SU-DHL-6 (cell line): ENCODE results near the gene CALHM2.

Source experiments
- H2AFZ ChIP-seq: fragments of 200-600 bp; sonication (generic); 2 replicates; pipeline ENCODE4 v1.6.1; 2014; ENCODE audit warnings: low read depth, mild to moderate bottlenecking, moderate library complexity, mixed read lengths, antibody characterized with exemption, low read length; ENCODE audit not compliant: severe bottlenecking
- H3F3A ChIP-seq: fragments of 200-600 bp; shearing (Covaris generic); 2 replicates; pipeline ENCODE4 v1.6.0; 2016; ENCODE audit warnings: antibody characterized with exemption, mild to moderate bottlenecking; ENCODE audit not compliant: insufficient read depth
- H3K27ac ChIP-seq: fragments of 200-600 bp; sonication (generic); 2 replicates; pipeline ENCODE4 v1.5.1; 2016; ENCODE audit warnings: low read depth, mild to moderate bottlenecking, low read length, moderate library complexity, mixed read lengths
- H3K27me3 ChIP-seq: fragments of 200-600 bp; sonication (generic), shearing (Covaris generic); 2 replicates; pipeline ENCODE4 v1.6.0; 2014; ENCODE audit warnings: mild to moderate bottlenecking, low read length
- H3K36me3 ChIP-seq: fragments of 200-600 bp; sonication (generic); 2 replicates; pipeline ENCODE4 v1.6.1; 2014; ENCODE audit warnings: mild to moderate bottlenecking, low read length, mixed read lengths
- H3K4me2 ChIP-seq: fragments of 300-600, 200-600 bp; shearing (Covaris generic), sonication (generic); 2 replicates; pipeline ENCODE4 v1.6.0; 2014; ENCODE audit warnings: low read length, low read depth, mild to moderate bottlenecking; ENCODE audit not compliant: poor library complexity, severe bottlenecking
- H3K4me3 ChIP-seq: fragments of 200-600 bp; sonication (generic); 2 replicates; pipeline ENCODE4 v1.5.1; 2014; ENCODE audit warnings: antibody characterized with exemption, low read length, mild to moderate bottlenecking, mixed read lengths; ENCODE audit not compliant: insufficient read depth, poor library complexity, severe bottlenecking
- H3K79me2 ChIP-seq: fragments of 200-600 bp; sonication (generic); 2 replicates; pipeline ENCODE4 v1.6.1; 2014; ENCODE audit warnings: mild to moderate bottlenecking, low read length, moderate library complexity; ENCODE audit not compliant: insufficient read depth
- H3K9ac ChIP-seq: fragments of 200-600 bp; sonication (generic); 2 replicates; pipeline ENCODE4 v1.7.0; 2014; ENCODE audit warnings: mild to moderate bottlenecking, low read length
- H3K9me2 ChIP-seq: fragments of 200-600 bp; sonication (generic); replicated peaks from 2 replicates; pipeline ENCODE4 v1.6.1; 2014; ENCODE audit warnings: low read length; ENCODE audit not compliant: insufficient read depth
- H3K9me3 ChIP-seq: fragments of 200-600 bp; sonication (generic); 2 replicates; pipeline ENCODE4 v1.6.1; 2014; ENCODE audit warnings: low read length, mixed read lengths; ENCODE audit not compliant: insufficient read depth
- H4K20me1 ChIP-seq: fragments of 200-600 bp; sonication (generic); 2 replicates; pipeline ENCODE4 v1.6.1; 2014; ENCODE audit warnings: low read depth, mild to moderate bottlenecking, antibody characterized with exemption, low read length, moderate library complexity, mixed read lengths
- CTCF ChIP-seq: fragments of 200-600 bp; sonication (generic); IDR thresholded peaks from one replicate; pipeline ENCODE4 v1.5.1; 2017; ENCODE audit warnings: antibody characterized with exemption, mild to moderate bottlenecking, low read length, moderate library complexity; ENCODE audit not compliant: insufficient read depth, poor library complexity, severe bottlenecking
- EZH2phosphoT487 ChIP-seq: fragments of 200-600 bp; sonication (generic), shearing (Covaris generic); conservative IDR thresholded peaks from 2 replicates; pipeline ENCODE4 v1.6.1; 2018; ENCODE audit warnings: mild to moderate bottlenecking, antibody characterized with exemption, low read length, moderate library complexity, mixed read lengths

The CALHM2 gene

GRCh38 chr10:103396789-103397087, 55.4 kb downstream of the CALHM2 start:
- Histone ChIP-seq H3K9me2 (no peaks in the 10 kb centered on the region), H3K9ac (peak overlapping the region; percentile 77), H4K20me1 (no peaks in the 10 kb centered on the region), H3K9me3 (no peaks in the 10 kb centered on the region), H3K4me2 (peak overlapping the region; percentile 74), H3K79me2 (peaks cover 56% of the 10 kb centered on the region), H3F3A (peaks cover 4% of the 10 kb centered on the region; the same call in 1 of the 2 replicates), H3K27ac (peak overlapping the region; percentile 27; the same call in 1 of the 2 replicates), H3K4me3 (peak overlapping the region; percentile 83), H3K27me3 (no peaks in the 10 kb centered on the region), H3K36me3 (peaks cover 4% of the 10 kb centered on the region; the same call in 1 of the 2 replicates), H2AFZ (peak overlapping the region; percentile 71)
- no peak for TF ChIP-seq EZH2phosphoT487
- TF ChIP-seq CTCF = no peak
